Epithelial cell of esophagus (primary cell): Measurements from ENCODE around the gene ERVW-1.
"Not testable (repeated sequence)": the region's sequence is repeated elsewhere in the genome, so short reads cannot be mapped to it uniquely, and the experiment has no call there.

Experiments
- DNase-seq: peaks from one replicate; pipeline ENCODE4 v3.0.0; 2010; ENCODE audit warnings: low read depth
- H3K4me3 ChIP-seq: 2 replicates; pipeline ENCODE4 v1.5.1; 2011; ENCODE audit warnings: mild to moderate bottlenecking, low read length, control low read depth
- TF ChIP-seq, protein P1 (sequence below): IDR thresholded peaks from 2 replicates; pipeline ENCODE4 v1.5.1; 2011; ENCODE audit warnings: low read depth, mild to moderate bottlenecking, low read length, control low read depth, inconsistent platforms; ENCODE audit not compliant: insufficient read depth; ENCODE audit errors: missing control alignments

The ERVW-1 gene, protein sequence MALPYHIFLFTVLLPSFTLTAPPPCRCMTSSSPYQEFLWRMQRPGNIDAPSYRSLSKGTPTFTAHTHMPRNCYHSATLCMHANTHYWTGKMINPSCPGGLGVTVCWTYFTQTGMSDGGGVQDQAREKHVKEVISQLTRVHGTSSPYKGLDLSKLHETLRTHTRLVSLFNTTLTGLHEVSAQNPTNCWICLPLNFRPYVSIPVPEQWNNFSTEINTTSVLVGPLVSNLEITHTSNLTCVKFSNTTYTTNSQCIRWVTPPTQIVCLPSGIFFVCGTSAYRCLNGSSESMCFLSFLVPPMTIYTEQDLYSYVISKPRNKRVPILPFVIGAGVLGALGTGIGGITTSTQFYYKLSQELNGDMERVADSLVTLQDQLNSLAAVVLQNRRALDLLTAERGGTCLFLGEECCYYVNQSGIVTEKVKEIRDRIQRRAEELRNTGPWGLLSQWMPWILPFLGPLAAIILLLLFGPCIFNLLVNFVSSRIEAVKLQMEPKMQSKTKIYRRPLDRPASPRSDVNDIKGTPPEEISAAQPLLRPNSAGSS

DNA sequence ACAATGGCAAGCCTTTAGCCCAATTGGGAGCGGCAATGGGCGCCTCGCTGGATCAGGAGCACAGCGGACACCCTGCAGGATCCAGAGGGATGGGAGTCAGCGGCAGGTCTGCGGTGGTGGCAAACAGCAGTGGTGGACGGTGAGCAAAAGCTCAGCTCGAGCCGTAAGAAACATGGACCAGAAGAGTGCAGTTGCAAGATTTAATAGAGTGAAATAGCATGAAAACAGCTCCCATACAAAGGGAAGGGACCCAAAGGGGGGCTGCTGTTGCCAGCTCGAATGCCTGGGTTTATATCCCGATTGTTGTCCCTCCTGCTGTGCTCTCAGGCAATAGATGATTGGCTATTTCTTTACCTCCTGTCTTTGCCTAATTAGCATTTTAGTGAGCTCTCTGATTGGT lies at the start of gene ERVW-1:
Gene ERVW-1 (minus strand): TSS at position 266 of the 400 bp plus-strand sequence. CDS start 7,565 bp downstream, outside the sequence.
- DNase-seq, H3K4me3 ChIP-seq: not testable (repeated sequence)

DNA sequence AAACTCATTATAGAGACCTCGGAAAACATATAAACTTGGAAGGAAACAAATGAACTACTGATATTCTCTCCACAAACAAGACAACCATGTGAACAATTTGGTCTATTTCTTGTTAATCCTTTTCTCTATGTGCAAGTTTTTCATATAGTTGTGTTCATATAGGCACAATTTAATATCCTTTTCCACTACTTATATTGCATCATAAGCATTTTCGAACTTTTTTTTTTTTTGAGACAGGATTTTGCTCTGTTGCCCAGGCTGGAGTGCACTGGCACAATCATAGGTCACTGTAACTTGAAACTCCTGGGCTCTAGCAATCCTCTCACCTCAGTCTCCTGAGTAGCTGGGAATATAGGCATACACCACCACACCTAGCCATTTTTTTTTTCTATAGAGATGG lies 45.4 kb upstream of the ERVW-1 start:
- H3K4me3 ChIP-seq = no peak overlapping the region
- DNase-seq = no peak
- TF ChIP-seq, protein P1, sequence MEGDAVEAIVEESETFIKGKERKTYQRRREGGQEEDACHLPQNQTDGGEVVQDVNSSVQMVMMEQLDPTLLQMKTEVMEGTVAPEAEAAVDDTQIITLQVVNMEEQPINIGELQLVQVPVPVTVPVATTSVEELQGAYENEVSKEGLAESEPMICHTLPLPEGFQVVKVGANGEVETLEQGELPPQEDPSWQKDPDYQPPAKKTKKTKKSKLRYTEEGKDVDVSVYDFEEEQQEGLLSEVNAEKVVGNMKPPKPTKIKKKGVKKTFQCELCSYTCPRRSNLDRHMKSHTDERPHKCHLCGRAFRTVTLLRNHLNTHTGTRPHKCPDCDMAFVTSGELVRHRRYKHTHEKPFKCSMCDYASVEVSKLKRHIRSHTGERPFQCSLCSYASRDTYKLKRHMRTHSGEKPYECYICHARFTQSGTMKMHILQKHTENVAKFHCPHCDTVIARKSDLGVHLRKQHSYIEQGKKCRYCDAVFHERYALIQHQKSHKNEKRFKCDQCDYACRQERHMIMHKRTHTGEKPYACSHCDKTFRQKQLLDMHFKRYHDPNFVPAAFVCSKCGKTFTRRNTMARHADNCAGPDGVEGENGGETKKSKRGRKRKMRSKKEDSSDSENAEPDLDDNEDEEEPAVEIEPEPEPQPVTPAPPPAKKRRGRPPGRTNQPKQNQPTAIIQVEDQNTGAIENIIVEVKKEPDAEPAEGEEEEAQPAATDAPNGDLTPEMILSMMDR = no peak

DNA sequence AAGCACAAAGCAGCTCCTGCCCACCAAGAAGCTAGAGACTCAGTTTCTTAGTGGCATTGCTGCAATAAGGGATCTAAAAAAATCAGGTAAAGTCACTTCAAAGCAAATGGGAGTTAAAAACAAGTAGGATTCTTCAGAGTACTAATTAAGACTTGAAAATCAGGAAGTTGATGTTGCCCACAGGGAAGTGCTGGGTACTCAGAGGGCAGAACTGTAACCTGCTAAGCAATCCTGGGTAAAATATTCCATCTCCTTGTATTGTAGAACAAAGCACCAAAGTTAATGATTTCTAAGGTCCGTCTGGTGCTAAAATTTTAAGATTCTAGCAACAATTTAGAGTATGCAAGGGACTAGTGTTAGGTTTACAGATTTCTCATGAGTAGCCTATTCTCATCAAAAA lies 42.3 kb upstream of the ERVW-1 start:
- H3K4me3 ChIP-seq = no peak overlapping the region
- TF ChIP-seq, protein P1 = no peak
- no peak for DNase-seq

DNA sequence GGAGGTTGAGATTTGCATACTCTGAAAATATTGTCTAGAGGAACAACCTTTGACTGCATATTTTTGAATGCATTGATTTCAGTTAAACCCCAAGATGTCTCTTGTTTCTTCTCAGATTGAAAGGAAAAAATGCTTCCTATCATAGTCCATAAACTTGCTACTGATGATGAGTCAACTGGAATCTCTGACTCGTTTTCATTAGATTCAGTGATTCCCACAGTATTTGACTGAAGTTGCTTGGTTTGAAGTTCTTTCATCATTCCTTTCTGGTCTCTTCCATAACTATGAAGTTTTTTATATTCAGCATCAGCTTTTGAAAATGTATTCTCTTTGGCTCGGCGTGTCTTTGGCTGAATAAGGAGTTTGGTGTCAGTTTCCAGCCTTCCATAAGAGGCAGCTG lies 39.9 kb upstream of the ERVW-1 start:
- TF ChIP-seq, protein P1 = no peak
- no peak overlapping the region for H3K4me3 ChIP-seq
- DNase-seq = no peak

DNA sequence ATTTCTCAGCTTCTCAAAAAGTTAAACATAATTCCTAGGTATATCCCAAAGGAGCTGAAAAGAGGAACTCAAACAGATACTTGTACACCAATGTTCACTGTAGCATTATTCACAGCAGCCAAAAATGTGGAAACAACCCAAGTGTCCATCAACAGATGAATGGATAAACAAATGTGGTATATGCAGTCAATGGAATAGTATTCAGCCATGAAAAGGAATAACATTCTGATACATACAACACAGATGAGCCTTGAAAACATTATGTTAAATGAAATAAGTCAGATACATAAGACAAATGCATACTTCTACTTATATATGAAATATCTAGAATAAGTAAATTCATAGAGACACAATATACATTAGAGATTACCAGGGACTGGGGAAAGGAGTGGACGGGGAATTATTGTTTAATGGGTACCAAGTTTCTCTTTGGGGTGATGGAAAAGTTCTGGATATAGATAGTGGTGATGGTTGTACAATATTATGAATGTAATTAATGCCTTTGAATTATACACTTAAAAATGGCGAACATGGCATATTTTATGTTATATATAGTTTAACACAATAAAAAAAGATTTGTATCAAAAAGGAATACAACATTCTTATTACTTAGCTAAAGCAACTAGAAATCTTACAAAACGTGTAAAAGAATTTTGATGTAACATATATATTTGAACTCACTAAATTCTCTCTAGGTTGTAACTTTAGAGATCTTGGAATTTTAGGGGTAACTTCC lies 35.6 kb upstream of the ERVW-1 start:
- TF ChIP-seq, protein P1 = no peak
- no peak for DNase-seq
- no peak overlapping the region for H3K4me3 ChIP-seq

DNA sequence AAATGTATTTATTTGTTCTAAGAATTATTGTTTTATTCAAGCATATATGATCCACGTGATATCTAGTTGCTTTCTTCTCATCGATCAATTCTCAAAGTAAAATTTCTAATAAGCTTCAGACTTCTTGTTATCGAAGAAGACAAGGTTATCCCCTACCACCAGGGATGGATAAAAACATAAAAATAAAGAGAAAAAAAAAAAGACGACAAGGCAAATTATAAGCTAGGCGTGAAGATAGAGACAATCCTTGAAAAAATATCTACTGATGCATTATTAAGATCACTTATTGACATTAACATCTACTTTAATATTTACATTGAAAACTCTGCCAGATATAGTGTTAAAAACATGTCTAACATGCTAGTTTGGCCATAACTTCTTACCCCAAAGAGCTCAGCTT lies 31.2 kb upstream of the ERVW-1 start:
- no peak overlapping the region for H3K4me3 ChIP-seq
- no peak for DNase-seq

DNA sequence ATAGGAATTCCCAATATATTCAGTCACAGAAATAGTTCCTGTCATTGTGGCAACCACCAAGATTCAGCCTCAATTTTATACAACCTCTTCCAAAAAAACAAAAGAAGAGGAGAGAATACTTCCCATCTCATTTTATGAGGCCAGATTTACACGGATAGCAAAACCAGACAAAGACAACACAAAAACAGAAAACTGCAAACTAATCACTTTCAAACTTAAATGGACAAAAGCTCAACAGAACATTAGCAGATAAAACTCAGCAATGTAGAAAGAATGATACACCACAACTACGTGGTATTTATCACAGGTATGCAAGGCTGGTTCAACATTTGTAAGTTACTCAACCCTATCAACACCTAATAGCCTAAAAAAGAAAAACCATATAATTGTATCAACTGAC lies 28.6 kb upstream of the ERVW-1 start:
- no peak for DNase-seq
- H3K4me3 ChIP-seq = no peak overlapping the region
- TF ChIP-seq, protein P1 = no peak

More for the DNA sequence above, 31.2 kb upstream of the ERVW-1 start:
- TF ChIP-seq, protein P1 = no peak
